ENCODE data around the gene CDK18.

The CDK18 gene

GRCh38 chr1:205554026-205554811, 49.8 kb downstream of the CDK18 start:
- Histone ChIP-seq H3K4me3 (no peak overlapping the region), H3K27ac (no peak overlapping the region)

- Histone ChIP-seq H3K27ac (no peak overlapping the region), H3K4me3 (no peak overlapping the region)
Observed at GRCh38 chr1:205561501-205562203, 57.2 kb downstream of the CDK18 start.

GRCh38 chr1:205563927-205564441, 59.5 kb downstream of the CDK18 start:
- Histone ChIP-seq H3K27ac (no peak overlapping the region), H3K4me3 (no peak overlapping the region)

GRCh38 chr1:205565799-205566198, 61.3 kb downstream of the CDK18 start:
- H3K27ac ChIP-seq: no peak overlapping the region
- no peak overlapping the region for H3K4me3 ChIP-seq

DNA sequence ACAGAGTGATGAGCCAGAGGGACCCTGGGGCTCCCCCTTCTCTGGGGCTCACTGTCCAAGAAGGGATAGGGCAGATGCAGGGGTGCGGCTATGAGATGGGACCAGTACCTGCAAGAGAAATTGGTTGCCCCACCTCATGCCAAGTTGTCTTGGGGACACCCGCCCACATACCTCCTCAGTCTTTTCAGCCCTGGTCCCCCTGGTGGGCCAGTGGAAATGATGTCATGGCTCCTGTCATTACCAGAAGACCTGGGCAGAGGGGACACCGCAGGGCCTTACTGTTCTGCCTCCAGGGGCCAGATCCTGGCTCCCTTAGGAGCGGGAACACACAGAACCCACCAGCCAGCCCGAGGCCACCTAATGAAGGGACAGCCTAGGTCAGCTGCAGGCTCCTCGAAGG, 63.2 kb downstream of the CDK18 start:
- no peak overlapping the region for H3K4me3 ChIP-seq
- no peak overlapping the region for H3K27ac ChIP-seq

DNA sequence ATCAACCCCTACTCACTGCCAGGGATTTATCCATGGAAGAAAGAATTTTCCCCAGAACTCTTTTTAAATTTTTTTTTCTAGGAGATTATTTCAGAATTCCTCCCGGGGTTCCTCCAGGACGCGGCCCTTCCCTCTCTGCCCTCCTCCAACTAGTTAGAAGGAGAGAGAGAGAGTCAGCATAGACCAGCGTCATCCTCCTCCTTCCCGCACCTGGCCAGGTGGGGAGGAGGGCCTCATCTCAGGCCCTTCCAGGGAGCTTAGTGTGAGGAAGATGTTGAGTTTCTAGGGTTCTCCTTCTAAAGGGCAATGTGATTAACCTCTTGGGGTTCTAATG, 63.6 kb downstream of the CDK18 start:
- Histone ChIP-seq H3K4me3 (no peak overlapping the region), H3K27ac (peak overlapping the region in 2 of 21 experiments; percentile 63 to 67)

DNA sequence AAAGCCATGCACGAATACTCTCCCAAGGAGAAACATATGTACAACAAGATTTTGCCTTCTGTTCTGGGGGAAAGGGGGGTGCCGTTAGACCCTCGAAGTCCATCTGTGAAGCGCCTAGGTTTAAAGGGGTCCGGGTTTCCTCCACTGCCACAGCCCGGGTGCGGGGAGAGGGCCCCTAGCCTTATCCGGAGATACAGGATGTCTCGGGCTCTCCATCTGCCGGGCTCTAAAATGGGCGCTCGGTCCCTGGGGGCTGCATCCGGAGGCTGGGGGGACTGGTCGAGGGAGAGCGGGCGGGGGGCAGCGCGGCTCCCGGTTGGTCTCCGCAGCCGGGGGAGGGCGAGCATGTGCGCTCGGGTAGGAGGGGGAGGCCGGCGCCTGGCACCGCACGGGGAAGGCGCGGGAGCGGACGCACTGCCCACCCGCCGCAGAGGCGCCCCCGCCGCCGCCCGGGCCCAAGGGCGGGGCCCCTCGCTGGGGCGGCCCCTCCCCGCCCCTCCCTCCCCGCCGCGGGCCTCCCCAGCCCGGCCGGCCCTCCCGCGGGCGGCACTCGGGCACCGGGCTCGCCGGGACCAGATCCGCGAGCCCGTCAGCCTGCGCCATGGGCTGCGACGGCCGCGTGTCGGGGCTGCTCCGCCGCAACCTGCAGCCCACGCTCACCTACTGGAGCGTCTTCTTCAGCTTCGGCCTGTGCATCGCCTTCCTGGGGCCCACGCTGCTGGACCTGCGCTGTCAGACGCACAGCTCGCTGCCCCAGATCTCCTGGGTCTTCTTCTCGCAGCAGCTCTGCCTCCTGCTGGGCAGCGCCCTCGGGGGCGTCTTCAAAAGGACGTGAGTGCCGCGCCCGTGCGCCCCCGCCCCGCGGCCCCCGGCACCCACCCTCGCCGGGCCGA, 64.2 kb downstream of the CDK18 start:
- peak overlapping the region in 4 of 21 experiments; percentile 56 to 67 (median 62) for H3K27ac ChIP-seq
- peak overlapping the region in 4 of 7 experiments; percentile 15 to 35 (median 21) for H3K4me3 ChIP-seq

GRCh38 chr1:205569411-205570172, 65.1 kb downstream of the CDK18 start:
- Histone ChIP-seq H3K4me3 (peak overlapping the region in 3 of 7 experiments; percentile 15 to 35 (median 23)), H3K27ac (peak overlapping the region in 4 of 21 experiments; percentile 22 to 67 (median 62))

DNA sequence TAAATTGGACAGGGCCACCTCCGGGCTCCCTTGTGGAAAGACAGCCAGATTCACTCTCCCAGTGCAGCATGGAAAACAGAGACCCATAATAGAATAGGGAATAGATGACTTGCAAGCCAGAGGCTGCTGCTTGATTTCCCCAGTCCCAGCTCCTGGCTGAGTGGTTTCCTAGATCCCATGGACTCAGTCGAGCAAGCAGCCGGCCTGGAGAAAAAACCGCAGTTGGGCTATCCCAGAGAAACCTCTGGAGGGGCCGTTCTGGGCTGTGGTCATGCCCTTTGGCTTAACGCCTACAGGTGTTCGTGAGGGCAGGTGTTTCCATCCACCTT, 65.7 kb downstream of the CDK18 start:
- Histone ChIP-seq H3K27ac (peak overlapping the region in 1 of 21 experiments; percentile 63), H3K4me3 (no peak overlapping the region)

GRCh38 chr1:205570796-205571537, 66.5 kb downstream of the CDK18 start:
- H3K27ac ChIP-seq: no peak overlapping the region
- H3K4me3 ChIP-seq: no peak overlapping the region

DNA sequence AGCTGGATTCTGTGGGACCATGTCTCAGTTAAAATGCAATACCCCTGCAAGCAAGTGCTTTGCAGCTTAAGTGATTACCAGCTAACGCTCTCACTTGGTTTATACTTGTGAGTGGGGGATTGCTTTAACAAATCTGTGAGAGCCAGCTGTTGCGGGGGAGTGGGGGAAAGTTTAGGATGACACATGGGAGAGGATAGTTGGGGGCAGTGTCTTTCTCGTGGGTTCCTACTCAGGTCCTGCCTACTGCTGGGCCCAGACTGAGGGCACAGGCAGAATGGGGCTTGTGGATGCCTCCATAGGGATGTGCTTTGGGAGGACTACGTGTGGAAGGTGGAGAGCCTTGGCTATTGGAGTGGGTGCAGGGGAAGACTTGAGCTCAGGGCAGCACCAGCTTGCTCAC, 67.3 kb downstream of the CDK18 start:
- H3K27ac ChIP-seq: no peak overlapping the region
- no peak overlapping the region for H3K4me3 ChIP-seq

GRCh38 chr1:205572421-205572820, 68.0 kb downstream of the CDK18 start:
- no peak overlapping the region for H3K27ac ChIP-seq
- H3K4me3 ChIP-seq: no peak overlapping the region

DNA sequence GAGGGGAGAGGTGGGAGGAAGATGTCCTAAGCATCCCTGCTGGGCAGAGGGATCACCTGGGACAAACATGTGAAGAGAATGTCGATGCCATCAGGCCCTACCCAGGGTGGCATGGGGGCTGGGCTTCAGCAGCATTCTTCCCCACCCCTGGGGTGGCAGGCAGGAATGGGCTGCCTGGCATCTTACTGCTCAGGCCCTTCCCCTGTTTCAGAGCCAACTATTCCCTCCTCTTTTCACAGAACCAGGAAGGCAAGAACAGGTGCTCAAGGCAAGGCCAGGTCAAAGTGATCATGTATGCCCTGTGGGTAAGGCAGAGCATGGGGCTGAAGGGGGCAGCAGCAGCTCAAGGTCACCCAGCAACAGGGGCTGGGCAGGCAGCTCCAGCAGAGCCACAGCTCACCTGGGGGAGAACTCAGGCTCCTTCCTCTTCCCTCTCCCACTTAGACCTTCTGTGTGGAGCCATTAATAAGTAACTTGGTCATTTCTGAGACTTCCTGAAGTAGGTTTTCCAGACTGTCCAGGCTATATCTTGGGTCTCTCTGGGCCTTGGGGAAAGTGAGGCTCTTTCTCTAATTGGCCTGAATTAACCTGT, 70.9 kb downstream of the CDK18 start:
- H3K27ac ChIP-seq: no peak overlapping the region
- H3K4me3 ChIP-seq: no peak overlapping the region

DNA sequence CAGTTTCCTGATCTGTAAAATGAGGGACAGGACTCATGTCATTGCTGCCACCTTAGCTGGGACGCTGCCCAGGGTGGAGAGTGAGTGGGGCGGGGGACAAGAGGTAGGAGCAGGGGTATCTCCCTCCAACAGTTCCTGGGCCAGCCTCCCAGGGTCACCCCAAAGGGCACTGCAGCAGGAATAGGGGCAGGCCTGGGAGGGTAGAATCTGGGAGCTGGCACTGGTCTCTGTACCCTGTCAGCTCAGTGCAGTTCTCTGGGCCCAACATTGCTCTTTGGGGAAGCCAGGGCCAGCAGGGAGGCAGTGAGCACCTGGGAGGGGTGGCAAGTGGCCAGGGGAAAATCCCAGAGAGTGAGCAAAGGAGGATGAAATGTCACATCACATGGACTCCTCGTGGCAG, 71.5 kb downstream of the CDK18 start:
- Histone ChIP-seq H3K27ac (no peak overlapping the region), H3K4me3 (no peak overlapping the region)

GRCh38 chr1:205576805-205577761, 72.6 kb downstream of the CDK18 start:
- H3K27ac ChIP-seq: no peak overlapping the region
- no peak overlapping the region for H3K4me3 ChIP-seq

GRCh38 chr1:205577874-205578658, 73.6 kb downstream of the CDK18 start:
- Histone ChIP-seq H3K27ac (no peak overlapping the region), H3K4me3 (no peak overlapping the region)
